HG03196 (cell line): Measurements from ENCODE around the gene BTF3.
"Not testable (repeated sequence)": the region's sequence is repeated elsewhere in the genome, so short reads cannot be mapped to it uniquely, and the experiment has no call there.

Source experiments
- ATAC-seq: cut with Tn5 transposase; IDR thresholded peaks from one replicate; pipeline ENCODE4 v1.9.1; 2021; ENCODE audit not compliant: unreplicated experiment

Gene BTF3

GRCh38 chr5:73485715-73486114 is 12.5 kb upstream of the BTF3 start:
- ATAC-seq: no peak

GRCh38 chr5:73486119-73486899 is 11.9 kb upstream of the BTF3 start:
- no peak for ATAC-seq

- ATAC-seq: not testable (repeated sequence)
Measured at GRCh38 chr5:73487257-73487656, 11.0 kb upstream of the BTF3 start.

GRCh38 chr5:73487815-73488214 is 10.4 kb upstream of the BTF3 start:
- ATAC-seq: no peak

GRCh38 chr5:73488806-73489205 is 9.4 kb upstream of the BTF3 start:
- no peak for ATAC-seq

- no peak for ATAC-seq
Measured at GRCh38 chr5:73490088-73490487, 8.2 kb upstream of the BTF3 start.

- no peak for ATAC-seq
Measured at GRCh38 chr5:73491155-73491554, 7.1 kb upstream of the BTF3 start.

- no peak for ATAC-seq
Measured at GRCh38 chr5:73493421-73493820, 4.8 kb upstream of the BTF3 start.

- ATAC-seq: no peak
Measured at GRCh38 chr5:73494721-73495120, 3.5 kb upstream of the BTF3 start.

- no peak for ATAC-seq
Measured at GRCh38 chr5:73495772-73496335, 2.4 kb upstream of the BTF3 start.

GRCh38 chr5:73496984-73497457 is 1.2 kb upstream of the BTF3 start:
- ATAC-seq: no peak

- ATAC-seq: no peak
Measured at GRCh38 chr5:73497497-73498056, 665 bp upstream of the BTF3 start.

- ATAC-seq: no peak
Measured at GRCh38 chr5:73499187-73499586, 945 bp downstream of the BTF3 start.

GRCh38 chr5:73499756-73500155 is 1.5 kb downstream of the BTF3 start:
- ATAC-seq: no peak

- no peak for ATAC-seq
Measured at GRCh38 chr5:73501406-73501805, 3.2 kb downstream of the BTF3 start.

- no peak for ATAC-seq
Measured at GRCh38 chr5:73506459-73506955, 8.3 kb downstream of the BTF3 start.

GRCh38 chr5:73507062-73507461 is 8.8 kb downstream of the BTF3 start:
- no peak for ATAC-seq

GRCh38 chr5:73508521-73508920 is 10.3 kb downstream of the BTF3 start:
- ATAC-seq: not testable (repeated sequence)

GRCh38 chr5:73513996-73514395 is 15.8 kb downstream of the BTF3 start:
- no peak for ATAC-seq

GRCh38 chr5:73514418-73514817 is 16.2 kb downstream of the BTF3 start:
- ATAC-seq: no peak

GRCh38 chr5:73515232-73515631 is 17.0 kb downstream of the BTF3 start:
- no peak for ATAC-seq
